ENCODE data around the gene UBC.

DNA sequence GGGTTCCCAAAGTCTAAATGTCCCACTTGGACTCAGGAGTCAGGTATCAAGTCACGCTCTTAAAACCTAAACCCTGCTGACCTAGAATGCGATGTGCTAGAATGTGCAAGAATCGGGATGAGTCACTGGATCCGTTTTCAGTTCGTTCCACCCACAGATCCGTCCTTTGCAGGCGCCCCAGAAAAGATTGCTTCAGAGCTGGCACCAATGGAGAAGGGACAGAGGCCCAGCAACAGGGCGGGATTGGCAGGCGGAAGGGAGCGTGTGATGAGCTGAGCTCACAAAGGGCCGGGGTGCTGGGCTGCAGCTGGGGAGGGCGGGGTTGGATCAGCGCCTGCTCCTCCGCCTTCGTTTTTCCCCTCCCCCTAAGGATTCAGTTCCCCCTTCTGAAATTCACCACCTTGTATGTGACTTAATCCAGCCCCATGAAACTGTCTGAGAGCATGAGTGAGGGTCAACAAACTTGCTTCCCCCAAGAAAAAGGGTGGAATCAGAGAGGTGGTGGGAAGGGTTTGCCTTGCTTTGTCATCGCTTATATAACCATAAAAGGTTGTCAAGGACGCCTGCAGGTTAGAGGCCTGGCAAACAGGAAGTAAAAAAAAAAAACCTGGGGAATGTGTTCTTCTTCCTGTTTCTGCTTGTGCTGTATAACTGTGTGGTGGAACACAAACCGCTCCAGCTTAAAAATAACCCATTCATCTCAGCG is 2.8 kb upstream of the UBC start:
- TF ChIP-seq, protein P1, sequence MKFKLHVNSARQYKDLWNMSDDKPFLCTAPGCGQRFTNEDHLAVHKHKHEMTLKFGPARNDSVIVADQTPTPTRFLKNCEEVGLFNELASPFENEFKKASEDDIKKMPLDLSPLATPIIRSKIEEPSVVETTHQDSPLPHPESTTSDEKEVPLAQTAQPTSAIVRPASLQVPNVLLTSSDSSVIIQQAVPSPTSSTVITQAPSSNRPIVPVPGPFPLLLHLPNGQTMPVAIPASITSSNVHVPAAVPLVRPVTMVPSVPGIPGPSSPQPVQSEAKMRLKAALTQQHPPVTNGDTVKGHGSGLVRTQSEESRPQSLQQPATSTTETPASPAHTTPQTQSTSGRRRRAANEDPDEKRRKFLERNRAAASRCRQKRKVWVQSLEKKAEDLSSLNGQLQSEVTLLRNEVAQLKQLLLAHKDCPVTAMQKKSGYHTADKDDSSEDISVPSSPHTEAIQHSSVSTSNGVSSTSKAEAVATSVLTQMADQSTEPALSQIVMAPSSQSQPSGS (tag by site-specific recombination; IDR thresholded peaks at IDR 0.05; ENCODE audit: low read depth) = peak; percentile 56
- peak; percentile 54; the same call in 1 of the 2 replicates for TF ChIP-seq YY1 (tag by site-specific recombination; IDR thresholded peaks at IDR 0.05)
- TF ChIP-seq, protein P2, sequence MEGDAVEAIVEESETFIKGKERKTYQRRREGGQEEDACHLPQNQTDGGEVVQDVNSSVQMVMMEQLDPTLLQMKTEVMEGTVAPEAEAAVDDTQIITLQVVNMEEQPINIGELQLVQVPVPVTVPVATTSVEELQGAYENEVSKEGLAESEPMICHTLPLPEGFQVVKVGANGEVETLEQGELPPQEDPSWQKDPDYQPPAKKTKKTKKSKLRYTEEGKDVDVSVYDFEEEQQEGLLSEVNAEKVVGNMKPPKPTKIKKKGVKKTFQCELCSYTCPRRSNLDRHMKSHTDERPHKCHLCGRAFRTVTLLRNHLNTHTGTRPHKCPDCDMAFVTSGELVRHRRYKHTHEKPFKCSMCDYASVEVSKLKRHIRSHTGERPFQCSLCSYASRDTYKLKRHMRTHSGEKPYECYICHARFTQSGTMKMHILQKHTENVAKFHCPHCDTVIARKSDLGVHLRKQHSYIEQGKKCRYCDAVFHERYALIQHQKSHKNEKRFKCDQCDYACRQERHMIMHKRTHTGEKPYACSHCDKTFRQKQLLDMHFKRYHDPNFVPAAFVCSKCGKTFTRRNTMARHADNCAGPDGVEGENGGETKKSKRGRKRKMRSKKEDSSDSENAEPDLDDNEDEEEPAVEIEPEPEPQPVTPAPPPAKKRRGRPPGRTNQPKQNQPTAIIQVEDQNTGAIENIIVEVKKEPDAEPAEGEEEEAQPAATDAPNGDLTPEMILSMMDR (tag by site-specific recombination; IDR thresholded peaks at IDR 0.05) = no peak
- peak; percentile 79 for TF ChIP-seq ZNF335 (tag by site-specific recombination; conservative IDR thresholded peaks at IDR 0.05)

All from HEK293 (cell line).